A549 (cell line): ENCODE results near the gene RAD51B.

Experiments
- CEBPB ChIP-seq, 2 experiments: fragments of >200 bp in 1 of 2; sonication (Bioruptor Twin) in 1 of 2; formaldehyde crosslinking in 1 of 2; IDR thresholded peaks; 2 replicates each; pipeline ENCODE4 v1.6.1; 2012 to 2016
- CHD2 ChIP-seq: fragments of 150-350 bp; IDR thresholded peaks from 2 replicates; pipeline ENCODE4 v1.6.1; 2014; ENCODE audit warnings: low read length; ENCODE audit not compliant: partially characterized antibody
- EP300 ChIP-seq, 2 experiments: fragments of >200 bp; sonication (Bioruptor Twin); formaldehyde crosslinking; IDR thresholded peaks; 2 replicates in 1 of 2; 3 replicates in 1 of 2; pipeline ENCODE4 v1.6.1; 2016 to 2017
- MAFK ChIP-seq: fragments of 450-650 bp; IDR thresholded peaks from 2 replicates; pipeline ENCODE4 v1.6.1; 2014; ENCODE audit not compliant: partially characterized antibody
- TF ChIP-seq, protein P1 (sequence below): fragments of 250-450 bp; sonication (Bioruptor Pico); IDR thresholded peaks from 2 replicates; pipeline ENCODE4 v1.5.0; 2021; ENCODE audit warnings: mild to moderate bottlenecking, moderate library complexity, borderline replicate concordance

DNA sequence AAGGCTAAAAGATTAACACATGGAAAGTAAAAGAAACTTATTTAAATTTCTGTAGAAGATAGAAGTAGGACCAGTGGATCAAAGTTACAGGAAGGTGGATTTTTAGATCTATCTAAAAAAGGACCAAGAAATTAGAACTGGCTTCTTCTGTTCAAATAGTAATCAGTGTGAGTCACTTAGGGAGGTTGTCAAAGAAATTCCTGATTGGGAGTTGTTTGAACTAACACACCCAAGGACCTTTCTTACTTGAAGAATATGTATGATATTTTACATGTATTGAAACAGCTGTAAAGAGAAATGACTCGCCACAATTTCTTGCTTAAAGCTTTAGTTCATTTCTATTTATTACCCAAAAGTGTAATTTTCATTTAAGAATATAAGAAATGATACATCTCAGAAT, 256.9 kb downstream of the RAD51B start:
- TF ChIP-seq MAFK = no peak
- TF ChIP-seq EP300 (IDR thresholded peaks at IDR 0.05) = no peak
- TF ChIP-seq CHD2 = no peak
- TF ChIP-seq, protein P1, sequence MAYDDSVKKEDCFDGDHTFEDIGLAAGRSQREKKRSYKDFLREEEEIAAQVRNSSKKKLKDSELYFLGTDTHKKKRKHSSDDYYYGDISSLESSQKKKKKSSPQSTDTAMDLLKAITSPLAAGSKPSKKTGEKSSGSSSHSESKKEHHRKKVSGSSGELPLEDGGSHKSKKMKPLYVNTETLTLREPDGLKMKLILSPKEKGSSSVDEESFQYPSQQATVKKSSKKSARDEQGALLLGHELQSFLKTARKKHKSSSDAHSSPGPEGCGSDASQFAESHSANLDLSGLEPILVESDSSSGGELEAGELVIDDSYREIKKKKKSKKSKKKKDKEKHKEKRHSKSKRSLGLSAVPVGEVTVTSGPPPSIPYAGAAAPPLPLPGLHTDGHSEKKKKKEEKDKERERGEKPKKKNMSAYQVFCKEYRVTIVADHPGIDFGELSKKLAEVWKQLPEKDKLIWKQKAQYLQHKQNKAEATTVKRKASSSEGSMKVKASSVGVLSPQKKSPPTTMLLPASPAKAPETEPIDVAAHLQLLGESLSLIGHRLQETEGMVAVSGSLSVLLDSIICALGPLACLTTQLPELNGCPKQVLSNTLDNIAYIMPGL (CRISPR knock-in tag) = no peak
- no peak for TF ChIP-seq CEBPB (IDR thresholded peaks at IDR 0.05)
